DMS79 treated with DMSO at 0.1 percent for 48 hours (cell line): ENCODE data around the gene ARRDC1.
"Not testable (repeated sequence)": the region's sequence is repeated elsewhere in the genome, so short reads cannot be mapped to it uniquely, and the experiment has no call there.

ENCODE experiments used
- DNase-seq: peaks from one replicate; lab custom pipeline; 2025; lab: John Stamatoyannopoulos, UW

Gene ARRDC1

DNA sequence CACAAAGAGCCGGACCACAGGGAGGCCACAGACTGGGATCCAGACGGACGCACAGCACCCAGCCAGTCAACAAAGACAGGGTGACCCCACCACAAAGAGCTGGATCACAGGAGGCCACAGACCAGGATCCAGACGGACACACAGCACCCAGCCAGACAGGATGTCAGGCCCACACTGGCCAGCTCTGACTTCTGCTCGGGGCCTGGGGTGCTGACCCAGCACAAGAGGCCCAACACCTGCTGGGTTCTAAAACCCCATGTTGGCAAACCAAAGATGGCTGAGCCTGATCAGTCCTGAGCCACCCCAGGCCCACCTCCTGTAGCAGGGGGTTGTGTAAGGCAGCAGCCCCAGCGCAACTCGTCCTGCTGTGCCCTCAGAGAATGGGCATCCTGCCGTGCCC, 21.5 kb upstream of the ARRDC1 start:
- no peak for DNase-seq

DNA sequence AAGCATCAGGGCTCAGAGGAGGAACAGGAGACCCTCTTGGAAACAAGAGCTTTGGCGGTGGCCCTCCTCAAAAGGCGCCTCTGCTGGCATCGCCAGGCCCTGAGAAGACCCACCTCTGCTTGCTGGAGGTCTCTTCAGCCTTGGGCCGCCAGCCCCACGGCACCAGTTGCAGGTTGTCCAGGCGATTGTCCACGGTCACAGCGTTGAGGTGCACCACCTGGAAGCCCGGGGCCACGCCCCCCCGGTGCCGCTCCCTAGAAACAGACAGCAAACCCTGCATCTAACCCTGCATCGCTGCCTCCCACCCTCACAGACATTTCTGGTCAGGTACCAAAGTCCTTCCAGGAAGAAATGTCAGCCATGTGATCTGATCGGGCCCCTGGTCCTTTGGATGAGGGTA, 18.6 kb upstream of the ARRDC1 start:
- DNase-seq = no peak

DNA sequence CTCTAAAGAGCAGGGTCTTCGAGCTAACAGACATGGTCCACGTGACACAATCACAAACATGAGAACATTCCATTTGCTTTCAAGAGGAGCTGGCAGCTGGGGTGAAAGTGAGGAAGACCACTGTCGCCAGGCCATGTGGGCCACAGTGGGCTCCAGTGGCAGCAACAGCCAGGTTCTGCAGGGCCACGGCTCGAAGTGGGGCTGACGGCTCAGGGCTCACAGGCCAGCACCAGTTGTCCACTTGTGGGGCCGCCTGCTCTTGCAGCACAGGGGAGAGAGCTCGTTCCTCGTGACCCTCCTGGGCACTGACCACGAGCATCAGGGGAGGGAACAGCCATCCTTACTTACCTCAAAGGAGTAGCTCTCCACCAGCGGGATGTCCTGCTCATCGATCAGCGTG, 17.2 kb upstream of the ARRDC1 start:
- no peak for DNase-seq

DNA sequence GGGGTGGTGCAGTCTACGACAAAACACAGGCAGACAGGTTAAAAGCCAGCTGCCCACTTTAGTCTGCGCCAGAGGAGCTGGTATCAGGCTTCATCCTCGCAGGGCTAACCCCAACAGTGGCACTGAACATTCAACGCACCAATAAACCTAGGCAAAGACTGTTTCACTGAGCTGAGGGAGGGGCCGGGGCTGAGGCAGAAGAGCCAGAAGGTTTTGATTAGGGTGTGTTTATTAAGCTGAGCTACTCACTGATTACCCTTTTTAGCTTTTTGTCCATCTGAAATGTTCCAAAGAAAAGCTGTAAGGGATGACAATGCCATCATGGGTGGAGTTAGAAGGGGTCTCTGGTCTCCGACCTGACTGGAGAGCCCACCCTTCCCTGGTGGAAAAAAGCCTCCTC, 16.6 kb upstream of the ARRDC1 start:
- DNase-seq = no peak

DNA sequence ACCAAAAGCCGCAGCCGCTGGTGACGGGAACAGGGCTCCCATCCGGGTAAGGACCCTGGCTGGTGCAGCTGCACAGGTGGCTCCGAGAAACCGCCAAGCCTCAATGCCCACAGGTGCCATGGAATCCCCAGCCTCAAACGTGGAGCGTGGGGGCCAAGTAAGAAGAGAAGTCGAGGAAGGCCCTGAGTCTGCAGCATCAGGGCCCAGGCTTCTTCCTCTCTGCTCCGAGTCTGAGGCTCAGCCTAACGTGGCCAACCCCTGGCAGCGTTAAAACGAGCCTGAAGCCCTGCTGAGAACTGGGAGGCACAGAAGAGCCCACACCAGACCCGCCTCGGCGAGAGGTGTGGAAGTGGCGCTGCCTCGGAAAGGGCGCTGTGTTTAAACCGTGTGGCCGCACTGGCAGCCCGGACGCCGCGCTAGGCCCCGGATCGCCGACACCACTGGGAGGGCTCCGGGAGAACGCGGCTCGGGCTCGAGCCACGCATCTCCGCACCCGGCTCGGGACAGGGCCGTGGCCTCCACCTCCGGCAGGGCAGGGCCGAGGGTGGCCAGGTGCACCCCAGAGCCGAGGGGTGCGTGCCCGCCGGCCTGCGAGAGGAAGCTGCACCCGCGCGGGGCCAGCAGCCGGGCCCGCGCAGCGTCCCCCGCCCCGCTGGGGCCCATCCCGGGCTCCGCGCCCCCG, 15.9 kb upstream of the ARRDC1 start:
- DNase-seq = no peak

DNA sequence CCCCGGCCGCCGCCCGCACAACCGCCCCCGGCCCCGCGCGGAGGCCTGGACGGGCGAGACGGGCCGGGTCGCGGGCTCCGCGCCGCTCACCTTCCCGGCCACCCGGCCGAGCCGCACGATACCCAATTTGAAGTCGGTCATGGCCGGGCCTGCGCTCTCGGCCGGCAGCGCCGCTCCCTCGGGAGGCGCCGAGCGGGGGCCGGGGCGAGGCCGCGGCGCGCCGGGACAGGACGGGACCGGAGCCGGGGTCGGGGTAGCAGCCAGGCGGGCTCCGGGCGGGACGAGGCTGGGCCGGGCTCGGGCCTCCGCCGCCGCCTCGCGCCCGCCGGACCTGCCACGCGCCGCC, 15.4 kb upstream of the ARRDC1 start:
- no peak for DNase-seq

DNA sequence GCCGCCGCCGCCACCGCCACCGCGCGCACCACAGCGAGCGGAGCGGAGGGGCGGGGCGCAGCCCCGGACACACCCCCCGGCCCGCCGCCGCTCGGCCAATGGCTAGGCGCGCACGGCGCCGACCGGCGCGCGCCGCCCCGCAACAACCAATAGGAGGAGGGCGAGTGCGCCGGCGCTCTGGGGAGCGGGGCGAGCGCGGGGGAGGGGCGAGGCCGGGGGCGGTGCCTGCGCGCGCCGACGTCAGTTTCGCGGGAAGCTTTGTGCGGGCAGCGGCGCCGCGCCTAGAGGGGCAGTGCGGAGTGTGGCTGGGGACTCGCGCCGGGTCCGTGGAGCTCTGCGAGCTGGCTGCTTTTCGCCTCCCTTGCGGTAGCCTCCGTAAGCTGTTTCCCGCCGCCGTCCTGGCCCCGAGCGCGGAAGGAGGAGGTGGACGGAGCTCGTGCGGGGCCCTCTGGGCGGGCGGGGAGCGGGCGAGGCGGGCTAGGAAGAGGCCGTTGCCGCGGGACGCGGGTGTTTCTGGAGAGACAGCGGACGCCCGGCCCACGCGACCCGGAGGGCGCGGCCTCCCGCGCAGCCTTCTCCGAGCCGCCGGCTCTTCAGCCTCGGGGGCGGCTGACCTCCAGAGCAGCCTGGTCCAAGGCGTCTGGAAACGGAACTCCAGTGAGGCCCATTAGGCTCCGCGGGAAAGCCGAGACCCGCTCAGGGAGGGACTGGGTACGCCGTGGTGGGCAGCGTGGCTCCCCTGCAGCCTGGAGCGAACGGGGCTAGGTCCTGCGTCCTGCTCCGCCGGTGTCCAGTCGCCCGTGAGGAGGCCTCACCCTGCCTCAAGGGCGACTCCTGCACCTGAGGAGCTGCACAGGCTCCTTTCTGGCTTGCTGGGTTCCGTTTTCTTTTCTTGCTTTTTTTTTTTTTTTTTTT, 14.8 kb upstream of the ARRDC1 start, which contains the start of gene ZMYND19:
ZMYND19 (minus strand) TSS at position 44 of the 915 bp plus-strand sequence. CDS start 249 bp downstream, outside the sequence.
- peak; percentile 65 for DNase-seq

DNA sequence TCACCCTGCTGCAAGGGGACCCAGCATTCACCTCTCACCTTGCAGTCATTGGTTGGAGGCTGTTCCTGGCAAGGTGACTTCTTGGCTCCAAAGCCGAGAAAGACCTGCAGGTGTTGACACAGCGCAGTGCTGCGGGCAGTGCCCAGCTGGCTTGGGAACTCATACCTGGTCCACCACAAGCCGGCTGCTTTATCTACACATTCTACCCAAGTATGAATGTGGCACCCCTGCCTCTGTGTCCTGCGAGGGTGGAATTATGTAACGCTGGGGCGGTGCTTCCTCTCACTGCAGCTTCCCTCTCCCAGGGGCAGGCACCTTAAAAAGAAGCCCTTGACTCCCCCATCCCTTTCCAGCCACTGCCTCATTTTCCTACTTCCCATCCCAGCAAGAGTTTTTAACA, 12.7 kb upstream of the ARRDC1 start:
- DNase-seq = no peak

DNA sequence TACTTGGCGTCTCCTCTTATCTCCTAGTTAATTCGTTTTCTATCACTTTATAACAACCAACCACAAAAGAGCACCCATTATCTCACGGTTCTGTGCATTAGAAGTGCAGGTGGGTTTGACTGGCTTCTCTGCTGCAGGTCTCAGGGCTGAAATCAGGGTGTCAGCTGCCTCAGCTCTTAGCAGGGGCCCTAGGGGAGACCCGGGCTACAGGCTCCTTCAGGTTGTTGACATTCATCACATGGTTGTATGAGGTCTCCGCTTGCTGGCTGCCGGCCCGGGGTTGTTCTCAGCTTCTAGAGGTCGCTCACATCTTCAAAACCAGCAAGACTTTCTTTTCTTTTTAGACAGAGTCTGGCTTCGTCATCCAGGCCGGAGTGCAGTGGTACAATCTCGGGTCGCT, 12.3 kb upstream of the ARRDC1 start:
- DNase-seq = peak; percentile 93

DNA sequence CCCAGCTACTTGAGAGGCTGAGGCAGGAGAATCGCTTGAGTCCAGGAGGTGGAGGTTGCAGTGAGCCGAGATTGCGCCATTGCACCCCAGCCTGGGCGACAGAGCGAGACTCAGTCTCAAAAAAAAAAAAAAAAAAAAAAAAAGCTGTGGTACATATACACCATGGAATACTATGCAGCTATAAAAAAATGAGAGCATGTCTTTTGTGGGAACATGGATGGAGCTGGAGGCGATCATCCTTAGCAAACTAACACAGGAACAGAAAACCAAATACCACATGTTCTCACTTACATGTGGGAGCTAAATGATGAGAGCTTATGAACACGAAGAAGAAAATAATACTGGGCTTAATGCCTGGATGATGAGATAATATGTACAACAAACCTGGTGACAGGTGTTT, 8.9 kb upstream of the ARRDC1 start:
- DNase-seq = not testable (repeated sequence)

DNA sequence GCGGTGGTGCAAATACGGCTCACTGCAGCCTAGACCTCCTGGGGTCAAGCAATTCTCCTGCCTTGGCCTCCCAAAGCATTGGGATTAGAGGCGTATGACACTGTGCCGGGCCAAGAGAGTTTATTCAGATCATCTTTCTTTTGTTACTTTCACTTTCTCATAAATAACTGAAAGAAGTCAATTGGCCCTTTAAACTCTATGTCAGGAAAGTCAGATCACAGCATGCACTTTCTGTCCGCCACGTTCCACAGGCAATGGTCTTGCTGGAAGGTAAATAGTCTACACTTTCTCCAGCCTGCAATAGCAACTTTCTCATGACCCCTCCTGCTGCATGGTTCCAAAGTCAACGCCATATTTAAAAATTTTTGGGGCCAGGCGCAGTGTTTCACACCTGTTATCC, 6.5 kb upstream of the ARRDC1 start:
- DNase-seq = no peak

DNA sequence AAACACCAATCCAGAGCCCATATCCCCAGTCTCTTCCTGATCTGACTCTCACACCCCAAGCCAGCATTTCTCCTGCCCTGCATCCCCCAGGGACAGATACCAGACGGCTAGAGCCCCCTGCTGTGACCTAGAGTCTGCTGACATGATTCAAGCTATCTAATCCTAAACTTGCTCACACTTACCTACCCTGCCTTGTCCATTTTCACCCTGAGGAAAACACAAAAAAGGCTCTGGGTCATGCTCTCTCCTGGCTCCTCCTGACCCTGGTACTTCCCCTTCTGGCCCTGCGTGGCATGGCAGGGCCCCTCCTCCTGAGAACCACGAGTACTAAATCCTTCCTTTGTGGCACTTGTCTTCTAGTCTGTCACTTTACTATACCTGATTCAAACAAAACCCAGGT, 2.8 kb upstream of the ARRDC1 start:
- DNase-seq = no peak

DNA sequence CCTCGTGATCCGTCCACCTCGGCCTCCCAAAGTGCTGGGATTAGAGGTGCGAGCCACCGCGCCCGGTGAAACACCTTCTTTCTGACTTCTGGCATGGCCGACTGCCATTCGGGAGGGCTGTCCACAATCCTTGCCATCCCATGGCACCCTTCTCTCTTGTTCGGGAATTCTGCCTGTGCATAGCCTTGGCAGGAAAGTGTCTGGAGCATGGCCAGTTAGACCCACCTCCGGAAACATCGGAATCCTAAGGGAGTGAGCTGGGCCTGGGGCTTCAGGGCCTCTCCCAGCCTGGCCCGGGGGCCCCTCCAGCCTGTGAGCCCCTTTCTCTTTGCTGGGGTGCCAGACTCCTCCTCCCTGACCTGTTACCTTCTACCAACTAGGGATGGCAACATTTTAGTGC, 1.6 kb upstream of the ARRDC1 start:
- DNase-seq = no peak

DNA sequence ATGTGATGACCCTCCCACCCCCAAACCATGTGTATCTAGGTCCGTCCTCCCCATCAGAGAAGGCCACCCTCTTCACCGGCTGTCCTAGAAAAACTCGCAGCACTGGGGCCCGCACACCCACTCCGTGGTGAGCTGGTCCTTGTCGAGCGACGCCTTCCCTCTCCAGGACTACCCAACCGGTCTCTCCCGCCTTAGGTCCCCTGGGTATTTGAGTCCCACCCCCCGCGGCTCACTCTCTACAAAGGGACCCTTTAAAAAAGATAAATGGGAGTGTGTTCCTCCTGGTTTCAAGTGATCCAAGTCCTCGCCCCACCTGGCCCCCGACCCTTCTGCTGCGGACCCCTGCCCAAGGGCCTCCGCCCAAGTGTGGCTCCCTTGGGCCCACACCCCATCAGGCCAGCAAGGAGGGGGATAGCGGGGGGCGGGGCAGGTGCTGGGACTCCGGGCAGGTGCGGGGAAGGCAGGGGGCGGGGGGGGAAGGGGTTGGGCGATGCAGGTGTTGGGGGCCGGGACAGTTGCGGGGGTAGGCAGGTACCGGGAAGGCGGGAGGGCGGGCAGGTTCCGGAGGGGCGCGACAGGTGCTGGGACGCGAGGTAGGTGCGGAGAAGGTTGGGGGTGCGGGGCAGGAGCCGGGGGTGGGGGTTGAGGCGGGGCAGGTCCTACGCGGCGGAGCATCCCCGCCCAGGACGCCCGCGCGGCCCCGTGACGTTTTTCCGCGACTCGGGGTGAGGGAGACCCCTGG, 970 bp upstream of the ARRDC1 start:
- DNase-seq = no peak

DNA sequence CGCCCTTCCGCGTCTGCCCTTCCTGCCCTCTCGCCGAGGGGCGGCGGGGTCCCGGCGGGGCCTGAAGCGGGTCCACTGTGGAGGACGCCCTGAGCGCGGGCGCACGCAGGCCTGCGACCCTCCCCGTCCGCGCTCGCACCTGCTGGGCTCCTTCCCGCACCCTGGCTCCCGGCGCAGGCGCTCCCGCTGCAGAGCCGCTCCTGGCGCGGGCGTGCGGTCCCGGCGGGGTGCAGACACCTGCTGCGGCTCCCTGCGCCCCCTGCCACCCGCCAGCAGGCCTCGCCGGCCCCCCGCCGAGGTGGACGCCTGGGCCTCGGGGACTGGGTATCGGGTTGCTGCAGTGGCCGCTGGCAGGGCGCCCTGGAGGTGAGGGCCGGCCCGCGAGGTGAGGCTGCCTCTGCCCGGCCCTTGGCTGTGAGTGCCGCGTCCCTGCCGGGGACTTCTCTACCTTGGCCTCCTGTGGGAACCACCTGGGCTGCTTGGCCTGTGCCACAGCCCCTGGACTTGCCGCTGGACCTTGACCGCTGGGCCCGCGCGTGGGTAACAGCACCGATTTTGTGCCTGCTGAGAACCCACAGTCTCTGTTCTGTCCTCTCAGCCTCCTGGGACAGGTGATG, 627 bp downstream of the ARRDC1 start:
- DNase-seq = no peak

DNA sequence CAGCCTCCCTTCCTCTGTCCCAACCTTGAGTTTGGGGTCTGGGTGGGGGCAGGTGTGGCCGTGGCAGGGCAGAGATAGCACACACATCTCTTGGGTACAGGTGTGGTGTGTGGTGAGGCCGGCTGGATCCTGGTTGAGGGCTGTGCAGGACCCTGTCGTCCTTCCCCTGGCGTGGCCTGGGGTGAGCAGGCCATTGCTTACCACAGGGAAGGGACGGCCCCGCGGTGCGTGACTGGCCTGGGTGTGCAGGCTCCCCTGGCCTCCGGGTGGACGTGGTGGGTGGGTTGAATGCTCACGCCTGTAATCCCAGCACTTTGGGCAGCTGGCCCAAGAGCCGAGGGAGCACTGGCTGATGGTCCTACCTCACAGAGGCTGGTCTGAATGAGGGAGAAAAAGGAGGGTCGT, 1.2 kb downstream of the ARRDC1 start:
- DNase-seq = no peak

DNA sequence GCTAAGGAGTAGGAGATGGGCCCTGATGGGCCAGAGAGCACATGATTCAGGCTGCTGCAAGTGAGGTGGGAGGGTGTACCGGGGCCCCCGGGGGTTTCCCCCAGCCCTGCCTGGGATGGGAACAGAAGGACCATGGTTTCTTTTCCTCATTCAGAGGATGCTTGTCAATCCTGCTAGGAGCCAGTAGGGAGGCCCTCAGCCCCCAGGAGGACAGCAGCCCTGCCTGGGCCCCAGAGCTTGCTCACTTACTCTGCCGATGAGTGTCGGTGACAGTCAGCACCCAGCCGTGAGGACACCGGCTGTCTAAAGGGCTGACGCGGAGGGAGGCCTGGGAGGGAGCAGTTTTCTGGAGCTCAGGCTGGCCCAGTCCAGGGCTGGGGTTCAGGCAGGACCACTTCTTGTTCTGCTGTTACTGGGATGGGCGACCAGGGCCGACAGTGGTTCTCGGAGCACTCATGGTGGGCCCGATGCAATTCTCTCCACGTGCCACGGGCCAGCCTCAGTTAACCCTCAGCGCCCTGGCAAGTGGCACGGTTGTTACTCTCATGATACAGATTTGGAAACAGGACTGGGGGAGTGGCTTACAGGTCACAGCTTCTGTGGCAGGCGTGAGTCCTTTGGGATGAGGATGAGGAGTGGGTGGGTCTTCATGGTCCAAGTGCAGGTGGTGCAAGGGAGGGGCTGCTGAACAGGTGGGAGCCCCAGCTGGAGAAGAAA, 1.8 kb downstream of the ARRDC1 start:
- DNase-seq = no peak

DNA sequence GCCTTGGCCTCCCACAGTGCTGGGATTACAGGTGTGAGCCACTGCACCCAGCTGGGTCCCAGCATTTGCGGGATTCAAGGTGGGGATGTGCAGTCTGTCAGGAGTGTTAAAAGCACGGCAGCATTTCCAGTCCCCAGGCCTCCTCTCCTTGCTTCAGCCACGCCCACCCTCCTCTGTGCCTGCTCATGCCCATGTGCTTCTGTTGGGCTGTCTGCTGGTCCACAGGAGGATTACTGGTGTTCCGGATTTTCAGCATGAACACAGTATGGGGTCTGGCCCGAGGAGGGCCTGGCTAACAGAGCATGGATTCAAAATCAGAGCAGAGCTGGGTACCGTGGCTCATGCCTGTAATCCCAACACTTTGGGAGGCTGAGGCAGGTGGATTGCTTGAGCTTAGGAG, 5.5 kb downstream of the ARRDC1 start:
- no peak for DNase-seq

DNA sequence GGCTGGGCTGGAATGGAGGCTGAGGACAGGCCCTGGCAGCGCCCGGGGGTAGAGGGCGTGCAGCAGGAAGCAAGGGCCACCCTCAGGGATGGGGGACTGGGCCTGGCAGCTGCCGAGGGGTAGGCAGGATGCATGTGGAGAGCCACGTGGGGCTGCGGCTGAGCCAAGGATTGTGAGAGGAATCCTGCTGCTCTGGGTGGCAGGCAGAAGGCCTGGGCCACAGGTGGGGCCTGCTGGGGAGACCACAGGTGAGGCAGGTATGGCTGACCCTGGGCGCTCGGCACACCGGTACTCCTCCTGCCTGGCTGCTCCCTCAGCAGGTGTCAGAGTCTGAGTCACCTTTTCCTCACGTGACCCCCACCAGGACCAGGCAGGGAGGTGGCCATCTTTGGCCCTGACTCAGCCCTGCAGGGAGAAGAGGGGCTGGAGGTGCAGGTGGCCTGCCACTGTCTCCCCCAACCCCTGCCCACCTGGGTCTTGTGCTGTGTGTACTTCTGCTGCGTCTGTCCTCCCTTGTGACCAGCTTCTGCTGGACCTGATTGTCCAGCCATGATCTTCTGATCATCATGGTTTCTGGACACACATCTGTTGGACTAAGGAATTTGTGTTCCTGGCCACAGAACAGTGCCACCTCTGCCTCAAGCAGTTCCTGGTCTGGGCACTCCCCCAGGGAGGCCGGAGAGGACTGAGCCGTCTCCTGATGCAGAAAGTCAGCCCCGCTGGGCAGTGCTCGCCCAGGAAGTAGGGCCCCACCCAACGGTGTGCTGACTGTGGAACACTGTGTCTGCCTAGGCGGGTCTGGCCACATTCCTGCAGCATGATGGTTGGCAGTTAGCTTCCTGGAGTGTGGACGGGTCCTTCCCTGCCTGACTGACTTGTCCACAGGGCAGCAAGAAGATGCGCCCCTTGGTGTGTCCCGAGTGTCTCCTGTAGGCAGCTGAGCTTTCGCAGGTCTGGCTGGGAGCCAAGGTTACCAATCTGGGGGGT, 6.4 kb downstream of the ARRDC1 start:
- peak; percentile 11 for DNase-seq

DNA sequence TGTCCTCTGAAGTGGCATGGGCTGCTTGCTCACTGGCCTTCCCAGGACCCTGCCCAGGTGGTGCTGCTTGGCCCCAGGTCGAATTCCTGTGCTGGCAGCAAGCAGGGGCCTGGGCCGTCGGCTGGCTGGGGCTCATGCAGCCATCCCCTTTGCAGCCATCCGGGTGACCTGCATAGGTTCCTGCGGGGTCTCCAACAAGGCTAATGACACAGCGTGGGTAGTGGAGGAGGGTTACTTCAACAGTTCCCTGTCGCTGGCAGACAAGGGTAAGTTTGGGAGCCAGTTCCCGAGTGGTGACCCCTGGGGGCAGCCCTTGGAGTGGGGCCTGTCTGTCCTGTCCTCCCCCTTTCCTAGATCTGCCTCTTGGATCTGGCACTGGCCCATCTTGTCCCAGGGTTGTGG, 7.3 kb downstream of the ARRDC1 start:
- DNase-seq = no peak
